Heart left ventricle (tissue), 16 donors: ENCODE measurements around the gene CTRB1. TPM values are rescaled to one million over a fixed set of nuclear protein-coding genes. Genes with fewer than 3 reads are reported as not detected.

Experiments used
- ATAC-seq, 4 donors: fragments of 200-7000 bp; cut with Tn5 transposase; one replicate each; pipeline ENCODE4 v1.9.1; 2020 to 2022; ENCODE audit warnings: moderate library complexity in 4 of 4, mild to moderate bottlenecking in 3 of 4, moderate number of reproducible peaks in 1 of 4
- DNase-seq, 5 donors: peaks; one replicate each; pipeline ENCODE4 v3.0.0-alpha.2; 2020
- H3K27ac ChIP-seq, 12 donors: fragments of 200-600 bp; sonication (generic) in 4 of 12; one replicate each; pipeline versions ENCODE4 v1.5.0 to v1.8.0; 2016 to 2022; ENCODE audit warnings: mild to moderate bottlenecking in 2 of 12
- H3K27me3 ChIP-seq, 9 donors: fragments of 200-600 bp; sonication (generic) in 2 of 9; one replicate each; pipeline versions ENCODE4 v1.5.1 to v1.8.0; 2016 to 2022; ENCODE audit warnings: mild to moderate bottlenecking in 3 of 9
- H3K36me3 ChIP-seq, 9 donors: fragments of 200-600 bp; sonication (generic) in 2 of 9; one replicate each; pipeline versions ENCODE4 v1.5.0 to v1.8.0; 2018 to 2022; ENCODE audit warnings: mild to moderate bottlenecking in 2 of 9
- H3K4me1 ChIP-seq, 12 donors: fragments of 200-600 bp; sonication (generic) in 4 of 12; one replicate each; pipeline versions ENCODE4 v1.5.0 to v1.8.0; 2016 to 2022; ENCODE audit warnings: mild to moderate bottlenecking in 3 of 12
- H3K4me3 ChIP-seq, 12 donors: fragments of 200-600 bp; sonication (generic) in 4 of 12; one replicate each; pipeline versions ENCODE4 v1.5.0 to v1.8.0; 2017 to 2022; ENCODE audit warnings: mild to moderate bottlenecking in 9 of 12, moderate library complexity in 4 of 12
- H3K9me3 ChIP-seq, 12 donors: fragments of 200-600 bp; sonication (generic) in 4 of 12; one replicate each; pipeline versions ENCODE4 v1.5.0 to v1.8.0; 2016 to 2022; ENCODE audit warnings: mild to moderate bottlenecking in 1 of 12
- POLR2A ChIP-seq, 2 donors: fragments of 450-650 bp; IDR thresholded peaks; one replicate each; pipeline ENCODE4 v1.6.1; 2017; ENCODE audit warnings: antibody characterized with exemption in 2 of 2, mild to moderate bottlenecking in 2 of 2, moderate library complexity in 2 of 2
- WGBS, 4 donors: extraction: QIAGEN DNeasy Blood & Tissue Kit in 2 of 4; methylation state at CpG; one replicate each; pipeline versions ENCODE4 v1.1.5 to v1.1.7; 2013 to 2018; 5-methylcytosine and 5-hydroxymethylcytosine counted together
- intact Hi-C, 10 donors: fragments of 100-400 bp; cut with DNase I; formaldehyde crosslinking; loops; one replicate each; pipeline versions ENCODE4 v1.11.1 to v1.14.2; 2022
- polyA plus RNA-seq, 2 donors: library from polyadenylated mRNA; stranded (reverse); fragments of 200-250 nt; gene quantifications; one replicate each; pipeline ENCODE4 v1.2.3, GENCODE V29; 2013
- total RNA-seq, 9 donors: library from RNA; depleted of rRNA in 2 of 9; stranded (reverse); fragments of >200 nt in 2 of 9; fragmentation: NEBNext Ultra II Directional in 3 of 9; extraction: Animal tissue kit (Norgen Biotek cat#: 25700) in 3 of 9; gene quantifications; one replicate each; pipeline versions ENCODE4 v1.1.0 to v1.2.4, GENCODE V29; 2016 to 2023
- TF ChIP-seq, protein P1 (sequence below), 12 donors: fragments of 200-600 bp; sonication (generic) in 4 of 12; IDR thresholded peaks; one replicate each; pipeline versions ENCODE4 v1.5.0 to v1.8.0; 2018 to 2022; ENCODE audit warnings: antibody characterized with exemption in 12 of 12, mild to moderate bottlenecking in 5 of 12
- donor health status: ischemic (EF 13 %, LVEDD 7.1; RV severe dilation, severe dysfunction).
- donor health status: healthy with polysubstance abuse.
- donor health status: DM: no; HTN: yes; CAD: no.
- donor health status: DM: no; HTN: no; CAD: no.
- donor health status: ischemic (EF 25% LVEDD 6.9; RV normal size, moderate dysfunction).
- donor health status: ischemic (EF 25% LVEDD 5.7; RV mildly dilated, moderate dysfunction).
- donor health status: healthy.
- donor health status: DM: yes; HTN: yes; CAD: no.
- donor health status: ischemic (EF 35%, LVEDD 5.7; RV mildly dilated, moderate dysfunction).
- donor health status: nonischemic (EF 11% LVEDD 7.7; RV severe dilation, severe dysfunction).
- donor health status: DM: yes; HTN: yes; CAD: no.
- donor health status: PGD.
- donor health status: ischemic (EF 29% LVEDD 5.4; RV normal size, mild dysfunction).
- donor health status: nonischemic (EF 23%, LVEDD 6.1; RV moderate dilation, normal function).

CTRB1 gene
- total and polyA plus RNA-seq, 11 donors, result 0.64 to 3.7 (median 2.5) TPM; not detected in 5

DNA sequence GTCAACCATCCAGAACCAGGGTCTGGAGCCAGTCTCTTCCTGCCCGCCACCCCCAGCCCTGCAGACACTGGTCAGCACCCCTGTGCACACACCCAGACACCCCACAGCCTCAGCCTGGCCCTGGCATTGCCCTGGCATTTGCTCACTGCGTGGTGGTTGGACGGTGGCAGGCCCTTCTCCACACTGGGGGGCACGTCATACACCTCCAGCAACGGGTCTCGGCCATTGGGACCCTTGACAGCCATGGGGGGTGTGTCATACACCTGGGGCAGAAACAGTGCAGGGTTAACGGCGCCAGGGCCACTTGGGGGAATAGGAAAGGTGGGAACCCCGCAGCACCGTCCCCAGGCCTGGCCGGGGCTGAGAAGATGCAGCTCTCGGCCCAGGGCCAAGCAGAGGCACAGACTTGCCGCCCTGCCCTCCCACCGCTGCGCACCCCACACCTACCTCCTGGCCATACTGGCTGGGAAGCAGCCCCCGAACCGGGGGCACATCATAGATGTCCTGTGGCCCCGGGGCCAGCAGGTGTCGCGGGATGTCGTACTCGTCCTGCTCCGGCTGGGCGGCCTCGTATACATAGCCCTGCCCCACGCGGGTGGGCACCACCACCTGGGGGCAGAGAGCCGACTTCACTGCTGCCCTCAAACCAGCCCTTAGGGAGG is 18.1 kb downstream of the CTRB1 start:
- intact Hi-C loops, result loop anchor here in 1 of 10 donors (2.0 kb wide), 1 partner anchor 148 kb away; no protein-coding TSS in a partner anchor
- WGBS, 4 donors, result 87 to 96% (median 90%) methylated on average over 4 to 28 of the region's 28 CpGs
- H3K27ac ChIP-seq, result peak overlapping the region in 7 of 12 donors; percentile 78 to 90 (median 85)
- peaks cover 0 to 65% (median 51%) of the 10 kb centered on the region in 9 donors for H3K36me3 ChIP-seq
- H3K9me3 ChIP-seq, result no peaks in the 10 kb centered on the region
- peaks cover 3 to 67% (median 50%) of the 10 kb centered on the region in 12 donors for H3K4me1 ChIP-seq
- ATAC-seq (no peak), DNase-seq (peak in 1 of 5 donors; percentile 59)
- TF ChIP-seq, protein P1, sequence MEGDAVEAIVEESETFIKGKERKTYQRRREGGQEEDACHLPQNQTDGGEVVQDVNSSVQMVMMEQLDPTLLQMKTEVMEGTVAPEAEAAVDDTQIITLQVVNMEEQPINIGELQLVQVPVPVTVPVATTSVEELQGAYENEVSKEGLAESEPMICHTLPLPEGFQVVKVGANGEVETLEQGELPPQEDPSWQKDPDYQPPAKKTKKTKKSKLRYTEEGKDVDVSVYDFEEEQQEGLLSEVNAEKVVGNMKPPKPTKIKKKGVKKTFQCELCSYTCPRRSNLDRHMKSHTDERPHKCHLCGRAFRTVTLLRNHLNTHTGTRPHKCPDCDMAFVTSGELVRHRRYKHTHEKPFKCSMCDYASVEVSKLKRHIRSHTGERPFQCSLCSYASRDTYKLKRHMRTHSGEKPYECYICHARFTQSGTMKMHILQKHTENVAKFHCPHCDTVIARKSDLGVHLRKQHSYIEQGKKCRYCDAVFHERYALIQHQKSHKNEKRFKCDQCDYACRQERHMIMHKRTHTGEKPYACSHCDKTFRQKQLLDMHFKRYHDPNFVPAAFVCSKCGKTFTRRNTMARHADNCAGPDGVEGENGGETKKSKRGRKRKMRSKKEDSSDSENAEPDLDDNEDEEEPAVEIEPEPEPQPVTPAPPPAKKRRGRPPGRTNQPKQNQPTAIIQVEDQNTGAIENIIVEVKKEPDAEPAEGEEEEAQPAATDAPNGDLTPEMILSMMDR (IDR thresholded peaks at IDR 0.05), result no peak
- H3K27me3 ChIP-seq, result peaks cover 0 to 13% (median 0%) of the 10 kb centered on the region in 9 donors
- no peak overlapping the region for H3K4me3 ChIP-seq

DNA sequence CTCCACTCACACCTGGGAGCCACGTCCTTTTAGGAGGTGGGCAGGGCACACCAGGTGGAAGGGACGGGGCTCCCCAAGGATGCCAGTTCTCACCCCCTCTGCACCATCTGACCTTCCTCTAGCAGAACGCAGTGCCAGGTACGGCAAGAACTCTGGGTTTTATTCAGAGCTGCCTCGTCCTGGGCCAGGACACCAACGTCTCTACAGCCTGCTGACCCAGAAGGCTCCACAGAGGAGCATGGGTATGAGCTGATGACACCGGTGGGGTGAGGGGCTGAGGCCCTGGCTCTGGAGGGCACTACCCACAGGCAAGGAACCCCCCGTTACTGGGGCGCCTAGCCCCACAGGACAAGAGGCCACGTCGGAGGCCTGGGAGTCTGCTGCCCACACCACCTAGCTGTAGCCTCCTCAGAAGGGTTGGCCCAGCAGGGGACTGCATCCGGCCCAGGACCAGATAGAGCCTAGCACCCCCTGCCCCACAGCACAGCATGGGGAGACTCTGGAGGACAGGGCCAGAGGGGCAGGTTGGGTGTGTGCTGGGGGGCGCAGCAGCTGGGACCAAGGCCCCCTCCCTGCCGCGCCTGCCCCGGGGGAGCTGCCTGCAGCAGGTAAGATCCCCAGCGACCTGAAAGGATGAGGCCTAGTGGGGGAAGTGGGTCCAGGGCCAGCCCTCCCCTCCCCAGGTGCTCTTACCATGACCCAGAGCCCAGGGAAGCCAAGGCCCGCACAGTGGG is 18.8 kb downstream of the CTRB1 start:
- H3K4me1 ChIP-seq, result peaks cover 3 to 74% (median 50%) of the 10 kb centered on the region in 12 donors
- peaks cover 0 to 66% (median 50%) of the 10 kb centered on the region in 9 donors for H3K36me3 ChIP-seq
- WGBS, 4 donors, result 59 to 84% (median 72%) methylated on average over 6 to 18 of the region's 18 CpGs
- TF ChIP-seq, protein P1 (IDR thresholded peaks at IDR 0.05), result no peak
- TF ChIP-seq POLR2A (IDR thresholded peaks at IDR 0.05), result no peak
- intact Hi-C loops, result loop anchor here in 1 of 10 donors (2.0 kb wide), 1 partner anchor 147 kb away; no protein-coding TSS in a partner anchor
- ATAC-seq (peak in 1 of 4 donors; percentile 0), DNase-seq (peak in 2 of 5 donors; percentile 29 to 54)
- H3K27me3 ChIP-seq, result peaks cover 0 to 13% (median 0%) of the 10 kb centered on the region in 9 donors
- H3K9me3 ChIP-seq, result no peaks in the 10 kb centered on the region
- no peak overlapping the region for H3K4me3 ChIP-seq
- peak overlapping the region; percentile 59 to 90 (median 80) for H3K27ac ChIP-seq

DNA sequence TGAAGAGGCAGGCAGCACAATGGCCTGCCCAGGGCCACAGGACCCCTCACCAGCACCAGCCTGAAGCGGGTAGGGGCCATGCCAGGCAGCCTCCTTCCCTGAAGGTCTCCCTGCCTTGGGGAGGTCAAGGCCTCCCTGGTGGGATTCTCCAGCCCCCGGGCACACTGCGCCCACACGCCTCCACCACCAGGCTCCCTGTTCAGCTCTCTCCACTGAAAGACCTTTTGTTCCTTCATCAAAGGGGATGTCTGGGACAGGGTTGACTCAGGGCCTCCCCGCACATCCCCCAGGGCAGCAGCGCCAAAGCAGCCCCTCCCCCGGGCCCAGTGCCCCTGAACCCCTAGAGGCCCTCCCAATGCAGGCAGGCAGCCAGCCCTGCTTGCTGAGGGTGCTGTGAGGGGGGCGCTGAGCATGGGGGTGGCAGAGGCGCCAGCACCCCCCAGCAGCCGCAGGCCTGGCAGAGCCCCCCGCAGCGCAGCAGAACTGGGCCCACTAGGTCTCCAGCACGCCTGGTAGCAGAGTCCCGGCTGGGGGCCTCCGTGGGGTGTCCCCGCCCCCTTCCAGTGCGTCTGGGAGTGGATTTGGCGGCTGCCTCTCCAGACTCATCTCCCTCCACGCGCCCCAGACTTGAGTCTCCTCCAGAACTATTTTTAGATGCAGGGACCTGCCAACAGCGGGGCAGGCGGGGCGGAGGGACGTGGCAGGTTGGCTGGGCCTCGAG is 19.5 kb downstream of the CTRB1 start:
- Histone ChIP-seq H3K27me3 (peaks cover 0 to 13% (median 0%) of the 10 kb centered on the region in 9 donors), H3K27ac (peak overlapping the region; percentile 59 to 90 (median 80)), H3K4me1 (peaks cover 3 to 80% (median 52%) of the 10 kb centered on the region in 12 donors), H3K36me3 (peaks cover 0 to 62% (median 43%) of the 10 kb centered on the region in 9 donors), H3K4me3 (peak overlapping the region in 5 of 12 donors; percentile 2 to 42 (median 19)), H3K9me3 (no peaks in the 10 kb centered on the region)
- no peak for TF ChIP-seq POLR2A (IDR thresholded peaks at IDR 0.05)
- TF ChIP-seq, protein P1 (IDR thresholded peaks at IDR 0.05), result no peak
- ATAC-seq (peak; percentile 72 to 83 (median 77)), DNase-seq (peak; percentile 86 to 91 (median 87))
- intact Hi-C loops, result no loop called here
- WGBS, 4 donors, result 26 to 47% (median 31%) methylated on average over 10 to 25 of the region's 25 CpGs
